HL-60 (cell line): Measurements from ENCODE around the gene ERICH4.
A peak's percentile ranks its signal among the peaks of the same experiment; 100 is the strongest.

ENCODE experiments used
- DNase-seq, 2 experiments: peaks; one replicate each; pipeline ENCODE4 v3.0.0-alpha.2; 2010 to 2020; ENCODE audit warnings: low read depth in 1 of 2, low spot score in 1 of 2
- H3K27ac ChIP-seq: fragments of 250-450 bp; sonication (Bioruptor Pico); replicated peaks from 2 replicates; pipeline ENCODE4 v1.5.1; 2020; ENCODE audit warnings: mild to moderate bottlenecking, moderate library complexity
- H3K27me3 ChIP-seq: fragments of 250-450 bp; sonication (Bioruptor Pico); 2 replicates; pipeline ENCODE4 v1.5.1; 2021; ENCODE audit warnings: mild to moderate bottlenecking, moderate library complexity; ENCODE audit not compliant: insufficient read depth, poor library complexity, severe bottlenecking
- H3K4me3 ChIP-seq: replicated peaks from 2 replicates; pipeline ENCODE4 v1.5.1; 2011; ENCODE audit warnings: mild to moderate bottlenecking, control low read depth, low read length; ENCODE audit not compliant: insufficient read depth
- GABPA ChIP-seq: IDR thresholded peaks from 2 replicates; pipeline ENCODE4 v1.6.1; 2012; ENCODE audit warnings: low read depth
- POLR2AphosphoS5 ChIP-seq: IDR thresholded peaks from 2 replicates; pipeline ENCODE4 v1.6.1; 2012; ENCODE audit warnings: low read depth
- SPI1 ChIP-seq: IDR thresholded peaks from 2 replicates; pipeline ENCODE4 v1.6.1; 2012; ENCODE audit warnings: low read depth, mild to moderate bottlenecking, borderline replicate concordance
- TF ChIP-seq, protein P1 (sequence below): IDR thresholded peaks from 2 replicates; pipeline ENCODE4 v1.6.1; 2012; ENCODE audit warnings: low read depth; ENCODE audit not compliant: insufficient replicate concordance
- TF ChIP-seq, protein P2 (sequence below): IDR thresholded peaks from one replicate; pipeline ENCODE4 v1.5.1; 2011; ENCODE audit warnings: low read length, control low read depth, inconsistent platforms; ENCODE audit not compliant: insufficient read depth

The ERICH4 gene

DNA sequence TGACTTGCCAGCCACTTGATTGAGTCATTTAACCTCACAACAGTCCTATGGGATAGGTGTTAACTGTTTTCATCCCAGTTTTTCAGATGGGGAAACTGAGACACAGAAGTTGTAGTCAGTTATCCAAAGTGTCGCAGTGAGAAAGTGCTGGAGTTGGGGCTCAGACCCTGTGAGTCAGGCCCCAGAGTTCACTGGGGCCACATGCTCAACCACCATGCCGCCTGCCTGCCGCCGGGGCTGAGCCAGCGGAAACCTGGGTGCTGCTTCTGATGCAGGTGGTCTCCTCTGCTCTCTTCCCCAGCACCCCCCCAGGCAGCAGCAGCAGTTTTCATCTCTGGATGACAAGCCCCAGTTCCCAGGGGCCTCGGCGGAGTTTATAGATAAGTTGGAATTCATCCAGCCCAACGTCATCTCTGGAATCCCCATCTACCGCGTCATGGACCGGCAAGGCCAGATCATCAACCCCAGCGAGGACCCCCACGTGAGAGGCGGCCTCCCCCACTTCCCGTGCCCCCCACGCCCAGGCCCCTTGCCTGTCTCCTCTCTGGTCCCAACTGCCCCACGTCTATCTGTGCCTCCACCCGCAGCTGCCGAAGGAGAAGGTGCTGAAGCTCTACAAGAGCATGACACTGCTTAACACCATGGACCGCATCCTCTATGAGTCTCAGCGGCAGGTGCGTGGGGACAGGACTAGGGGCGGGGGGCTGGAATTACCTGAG, 32.5 kb upstream of the ERICH4 start:
- no peak for DNase-seq
- TF ChIP-seq SPI1 (no peak), GABPA (no peak), POLR2AphosphoS5 (no peak)
- TF ChIP-seq, protein P1, sequence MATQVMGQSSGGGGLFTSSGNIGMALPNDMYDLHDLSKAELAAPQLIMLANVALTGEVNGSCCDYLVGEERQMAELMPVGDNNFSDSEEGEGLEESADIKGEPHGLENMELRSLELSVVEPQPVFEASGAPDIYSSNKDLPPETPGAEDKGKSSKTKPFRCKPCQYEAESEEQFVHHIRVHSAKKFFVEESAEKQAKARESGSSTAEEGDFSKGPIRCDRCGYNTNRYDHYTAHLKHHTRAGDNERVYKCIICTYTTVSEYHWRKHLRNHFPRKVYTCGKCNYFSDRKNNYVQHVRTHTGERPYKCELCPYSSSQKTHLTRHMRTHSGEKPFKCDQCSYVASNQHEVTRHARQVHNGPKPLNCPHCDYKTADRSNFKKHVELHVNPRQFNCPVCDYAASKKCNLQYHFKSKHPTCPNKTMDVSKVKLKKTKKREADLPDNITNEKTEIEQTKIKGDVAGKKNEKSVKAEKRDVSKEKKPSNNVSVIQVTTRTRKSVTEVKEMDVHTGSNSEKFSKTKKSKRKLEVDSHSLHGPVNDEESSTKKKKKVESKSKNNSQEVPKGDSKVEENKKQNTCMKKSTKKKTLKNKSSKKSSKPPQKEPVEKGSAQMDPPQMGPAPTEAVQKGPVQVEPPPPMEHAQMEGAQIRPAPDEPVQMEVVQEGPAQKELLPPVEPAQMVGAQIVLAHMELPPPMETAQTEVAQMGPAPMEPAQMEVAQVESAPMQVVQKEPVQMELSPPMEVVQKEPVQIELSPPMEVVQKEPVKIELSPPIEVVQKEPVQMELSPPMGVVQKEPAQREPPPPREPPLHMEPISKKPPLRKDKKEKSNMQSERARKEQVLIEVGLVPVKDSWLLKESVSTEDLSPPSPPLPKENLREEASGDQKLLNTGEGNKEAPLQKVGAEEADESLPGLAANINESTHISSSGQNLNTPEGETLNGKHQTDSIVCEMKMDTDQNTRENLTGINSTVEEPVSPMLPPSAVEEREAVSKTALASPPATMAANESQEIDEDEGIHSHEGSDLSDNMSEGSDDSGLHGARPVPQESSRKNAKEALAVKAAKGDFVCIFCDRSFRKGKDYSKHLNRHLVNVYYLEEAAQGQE = no peak
- Histone ChIP-seq H3K27me3 (no peaks in the 10 kb centered on the region), H3K4me3 (no peak overlapping the region), H3K27ac (peak overlapping the region; percentile 92)

DNA sequence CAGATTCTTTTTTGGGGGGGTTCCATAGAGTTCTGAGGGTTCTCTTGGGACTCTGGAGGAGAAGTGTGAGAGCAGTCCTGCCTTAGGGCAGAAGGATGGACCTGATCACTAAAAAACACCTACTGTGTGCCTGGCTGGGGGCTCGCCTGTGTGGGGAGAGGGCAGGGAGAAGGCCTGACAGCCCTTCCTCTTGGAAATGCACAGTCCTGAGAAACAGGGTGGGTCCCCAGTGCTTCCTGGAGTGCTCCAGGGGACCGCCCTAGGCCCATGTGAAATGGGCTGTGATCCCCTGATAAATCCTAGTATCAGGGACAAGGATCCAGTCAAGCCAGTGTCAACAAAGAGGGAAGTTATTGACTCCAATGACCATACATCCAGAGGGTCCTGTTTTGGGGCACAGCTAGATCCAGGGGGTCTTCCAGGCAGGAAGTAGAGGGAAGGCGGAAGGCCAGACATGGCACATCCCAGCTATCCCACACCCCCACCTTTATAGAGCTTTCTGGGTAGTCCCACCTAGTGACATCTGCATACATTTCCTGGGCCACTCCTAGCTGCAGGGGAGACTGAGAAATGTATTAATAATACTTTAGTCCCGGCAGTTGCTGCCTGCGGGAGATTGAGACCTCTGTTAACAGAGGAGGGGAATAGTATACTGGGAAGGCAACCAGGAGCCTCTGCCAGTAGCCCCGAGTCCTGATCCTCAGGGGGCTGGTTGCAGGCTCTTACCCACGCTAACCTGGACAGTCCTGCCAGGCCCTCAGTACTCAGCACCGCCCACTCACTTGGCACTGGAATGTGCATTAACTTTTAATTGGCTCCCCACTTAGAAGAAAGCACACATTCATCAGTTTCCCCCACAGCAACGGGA, 31.6 kb upstream of the ERICH4 start:
- DNase-seq = no peak
- Histone ChIP-seq H3K27me3 (no peaks in the 10 kb centered on the region), H3K4me3 (no peak overlapping the region), H3K27ac (peak overlapping the region; percentile 92)
- TF ChIP-seq GABPA (no peak), SPI1 (no peak), POLR2AphosphoS5 (no peak)
- TF ChIP-seq, protein P1 = no peak
- TF ChIP-seq, protein P2, sequence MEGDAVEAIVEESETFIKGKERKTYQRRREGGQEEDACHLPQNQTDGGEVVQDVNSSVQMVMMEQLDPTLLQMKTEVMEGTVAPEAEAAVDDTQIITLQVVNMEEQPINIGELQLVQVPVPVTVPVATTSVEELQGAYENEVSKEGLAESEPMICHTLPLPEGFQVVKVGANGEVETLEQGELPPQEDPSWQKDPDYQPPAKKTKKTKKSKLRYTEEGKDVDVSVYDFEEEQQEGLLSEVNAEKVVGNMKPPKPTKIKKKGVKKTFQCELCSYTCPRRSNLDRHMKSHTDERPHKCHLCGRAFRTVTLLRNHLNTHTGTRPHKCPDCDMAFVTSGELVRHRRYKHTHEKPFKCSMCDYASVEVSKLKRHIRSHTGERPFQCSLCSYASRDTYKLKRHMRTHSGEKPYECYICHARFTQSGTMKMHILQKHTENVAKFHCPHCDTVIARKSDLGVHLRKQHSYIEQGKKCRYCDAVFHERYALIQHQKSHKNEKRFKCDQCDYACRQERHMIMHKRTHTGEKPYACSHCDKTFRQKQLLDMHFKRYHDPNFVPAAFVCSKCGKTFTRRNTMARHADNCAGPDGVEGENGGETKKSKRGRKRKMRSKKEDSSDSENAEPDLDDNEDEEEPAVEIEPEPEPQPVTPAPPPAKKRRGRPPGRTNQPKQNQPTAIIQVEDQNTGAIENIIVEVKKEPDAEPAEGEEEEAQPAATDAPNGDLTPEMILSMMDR = no peak

DNA sequence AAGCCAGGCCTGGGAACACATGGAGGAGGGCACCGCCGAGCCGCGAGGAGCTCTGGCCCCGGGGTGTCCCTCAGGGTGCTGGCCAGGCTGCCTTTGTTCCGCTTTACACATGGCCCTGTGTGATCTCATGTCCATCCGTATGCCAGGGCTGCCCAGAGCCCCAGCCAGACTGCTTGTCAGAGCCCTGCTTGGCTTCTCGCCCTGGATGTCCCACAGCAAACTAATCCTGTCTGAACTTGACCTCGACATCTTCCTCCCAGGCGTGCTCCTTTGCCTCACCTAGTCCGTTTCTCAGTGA, 31.0 kb upstream of the ERICH4 start:
- no peak overlapping the region for H3K27ac ChIP-seq
- TF ChIP-seq, protein P1 = no peak
- no peak for TF ChIP-seq GABPA
- TF ChIP-seq, protein P2 = no peak
- no peak for DNase-seq
- no peaks in the 10 kb centered on the region for H3K27me3 ChIP-seq
- no peak overlapping the region for H3K4me3 ChIP-seq
